ENCODE results near the gene METTL23. TPM values are rescaled to one million over a fixed set of nuclear protein-coding genes. Genes with fewer than 3 reads are reported as not detected.

Gene METTL23
- polyA plus RNA-seq, 1 donor from 2014 or later = 59.8 TPM

GRCh38 chr17:76733618-76733957 lies 6.9 kb downstream of the METTL23 start:
- H3K9ac ChIP-seq (ENCODE audit: low read length) = no peak overlapping the region
- no peaks in the 10 kb centered on the region for H3K36me3 ChIP-seq (ENCODE audit: insufficient read depth, low read length)
- H3K9me3 ChIP-seq (ENCODE audit: low read length) = no peaks in the 10 kb centered on the region
- H3F3A ChIP-seq (ENCODE audit: insufficient read depth, low read length, poor library complexity, severe bottlenecking) = peaks cover 2% of the 10 kb centered on the region
- no peak for TF ChIP-seq EP300 (conservative IDR thresholded peaks at IDR 0.05; ENCODE audit: poor library complexity, severe bottlenecking)
- no peaks in the 10 kb centered on the region for H3K27me3 ChIP-seq (ENCODE audit: insufficient read depth, low read depth, low read length)
- H3K4me3 ChIP-seq (ENCODE audit: low read length) = peak overlapping the region; percentile 93
- peaks cover 7% of the 10 kb centered on the region for H4K20me1 ChIP-seq (ENCODE audit: insufficient read depth)
- no peak overlapping the region for H3K4me2 ChIP-seq (ENCODE audit: low read length)
- H3K9me2 ChIP-seq (ENCODE audit: insufficient read depth, low read length) = no peaks in the 10 kb centered on the region
- no peak overlapping the region for H3K27ac ChIP-seq (ENCODE audit: low read length)
- H3K79me2 ChIP-seq (replicated peaks; ENCODE audit: insufficient read depth, low read length) = peaks cover 43% of the 10 kb centered on the region
- H2AFZ ChIP-seq (ENCODE audit: low read depth, low read length) = no peak overlapping the region

GRCh38 chr17:76734080-76734840 lies 7.6 kb downstream of the METTL23 start:
- H3K4me3 ChIP-seq (ENCODE audit: low read length) = peak overlapping the region; percentile 93

More at GRCh38 chr17:76734080-76734840, 7.6 kb downstream of the METTL23 start:
- H3K79me2 ChIP-seq (replicated peaks; ENCODE audit: insufficient read depth, low read length) = peaks cover 49% of the 10 kb centered on the region
- H2AFZ ChIP-seq (ENCODE audit: low read depth, low read length) = no peak overlapping the region
- H3F3A ChIP-seq (ENCODE audit: insufficient read depth, low read length, poor library complexity, severe bottlenecking) = peaks cover 2% of the 10 kb centered on the region
- H3K27me3 ChIP-seq (ENCODE audit: insufficient read depth, low read depth, low read length) = no peaks in the 10 kb centered on the region
- no peak for TF ChIP-seq REST (IDR thresholded peaks at IDR 0.05; ENCODE audit: borderline replicate concordance)
- no peak for TF ChIP-seq POLR2AphosphoS5 (IDR thresholded peaks at IDR 0.05)
- TF ChIP-seq EZH2 (IDR thresholded peaks at IDR 0.05; ENCODE audit: borderline replicate concordance, insufficient read depth, low read length, poor library complexity, severe bottlenecking) = no peak
- no peak for TF ChIP-seq RAD21 (conservative IDR thresholded peaks at IDR 0.05)
- no peak for TF ChIP-seq SMC3 (conservative IDR thresholded peaks at IDR 0.05; ENCODE audit: poor library complexity)
- TF ChIP-seq EP300 (conservative IDR thresholded peaks at IDR 0.05; ENCODE audit: poor library complexity, severe bottlenecking) = no peak
- TF ChIP-seq CTCF (IDR thresholded peaks at IDR 0.05; ENCODE audit: poor library complexity, severe bottlenecking) = no peak
- no peak for TF ChIP-seq TAF1 (IDR thresholded peaks at IDR 0.05; ENCODE audit: low read depth)
- TF ChIP-seq MXI1 (conservative IDR thresholded peaks at IDR 0.05; ENCODE audit: poor library complexity, severe bottlenecking) = no peak
- peaks cover 7% of the 10 kb centered on the region for H4K20me1 ChIP-seq (ENCODE audit: insufficient read depth)
- peak overlapping the region; percentile 96 for H3K9ac ChIP-seq (ENCODE audit: low read length)
- no peaks in the 10 kb centered on the region for H3K36me3 ChIP-seq (ENCODE audit: insufficient read depth, low read length)
- no peak overlapping the region for H3K27ac ChIP-seq (ENCODE audit: low read length)
- H3K9me3 ChIP-seq (ENCODE audit: low read length) = no peaks in the 10 kb centered on the region
- no peaks in the 10 kb centered on the region for H3K9me2 ChIP-seq (ENCODE audit: insufficient read depth, low read length)
- H3K4me2 ChIP-seq (ENCODE audit: low read length) = peak overlapping the region; percentile 78
